Fibroblast of skin of abdomen (primary cell): ENCODE results near the gene PLVAP.

Experiments used
- DNase-seq: peaks from one replicate; pipeline ENCODE4 v3.0.0-alpha.2; 2013

The PLVAP gene

GRCh38 chr19:17357078-17357666 lies 20.0 kb downstream of the PLVAP start:
- no peak for DNase-seq

- no peak for DNase-seq
Measured at GRCh38 chr19:17353386-17353785, 23.8 kb downstream of the PLVAP start.

GRCh38 chr19:17352608-17353280 lies 24.4 kb downstream of the PLVAP start:
- DNase-seq = no peak

- DNase-seq = no peak
Measured at GRCh38 chr19:17351815-17352435, 25.2 kb downstream of the PLVAP start.

- DNase-seq = peak; percentile 49
Measured at GRCh38 chr19:17348700-17349099, 28.4 kb downstream of the PLVAP start.

- no peak for DNase-seq
Measured at GRCh38 chr19:17347877-17348276, 29.3 kb downstream of the PLVAP start.

GRCh38 chr19:17347361-17347760 lies 29.8 kb downstream of the PLVAP start:
- DNase-seq = no peak

GRCh38 chr19:17346109-17346671 lies 31.0 kb downstream of the PLVAP start:
- DNase-seq = peak; percentile 45

- DNase-seq = no peak
Measured at GRCh38 chr19:17341845-17342244, 35.3 kb downstream of the PLVAP start.

GRCh38 chr19:17341386-17341785 lies 35.8 kb downstream of the PLVAP start:
- no peak for DNase-seq

- DNase-seq = no peak
Measured at GRCh38 chr19:17340871-17341357, 36.2 kb downstream of the PLVAP start.

GRCh38 chr19:17340302-17340870 lies 36.8 kb downstream of the PLVAP start:
- DNase-seq = no peak

- no peak for DNase-seq
Measured at GRCh38 chr19:17339088-17339741, 37.9 kb downstream of the PLVAP start.

- no peak for DNase-seq
Measured at GRCh38 chr19:17338433-17339078, 38.6 kb downstream of the PLVAP start.

- DNase-seq = no peak
Measured at GRCh38 chr19:17337675-17338432, 39.3 kb downstream of the PLVAP start.

- DNase-seq = peak; percentile 98
Measured at GRCh38 chr19:17336872-17337674, 40.1 kb downstream of the PLVAP start, which contains the start of gene GTPBP3. GTPBP3 (plus strand) TSS chr19:17337553; CDS start chr19:17337612, 59 bp downstream.

GRCh38 chr19:17335575-17335974 lies 41.6 kb downstream of the PLVAP start:
- DNase-seq = no peak

- peak; percentile 99 for DNase-seq
Measured at GRCh38 chr19:17334414-17335409, 42.4 kb downstream of the PLVAP start, which contains the start of gene ANO8. ANO8 (minus strand) TSS chr19:17334855; CDS start chr19:17334670, 185 bp downstream.
